Ascending aorta (tissue), 2 donors: Measurements from ENCODE around the gene WDR33. TPM values are rescaled to one million over a fixed set of nuclear protein-coding genes. Genes with fewer than 3 reads are reported as not detected.

Experiments used
- DNase-seq, 2 donors: peaks; one replicate each; pipeline ENCODE4 v3.0.0-alpha.2; 2019; ENCODE audit warnings: low spot score in 2 of 2
- H3K27ac ChIP-seq, 2 donors: fragments of 200-600 bp; sonication (generic); one replicate each; pipeline ENCODE4 v1.5.1; 2016 to 2017; ENCODE audit warnings: mild to moderate bottlenecking in 1 of 2
- H3K27me3 ChIP-seq: fragments of 200-600 bp; sonication (generic); one replicate; pipeline ENCODE4 v1.5.1; 2017
- H3K36me3 ChIP-seq, 2 donors: fragments of 200-600 bp; sonication (generic); one replicate each; pipeline ENCODE4 v1.5.1; 2016
- H3K4me1 ChIP-seq, 2 donors: fragments of 200-600 bp; sonication (generic); one replicate each; pipeline ENCODE4 v1.5.1; 2016 to 2017; ENCODE audit warnings: mild to moderate bottlenecking in 1 of 2
- H3K4me3 ChIP-seq, 2 donors: fragments of 200-600 bp; sonication (generic); one replicate each; pipeline ENCODE4 v1.5.1; 2016 to 2017; ENCODE audit warnings: mild to moderate bottlenecking in 1 of 2
- H3K9me3 ChIP-seq, 2 donors: fragments of 200-600 bp; sonication (generic); one replicate each; pipeline ENCODE4 v1.5.1; 2016
- intact Hi-C: fragments of 100-400 bp; cut with DNase I; formaldehyde crosslinking; loops from one replicate; pipeline ENCODE4 v1.15.1; 2023
- total RNA-seq: library from RNA; depleted of rRNA; stranded (reverse); fragments of >200 nt; gene quantifications from one replicate; pipeline ENCODE4 v1.1.0, GENCODE V29; 2016
- TF ChIP-seq, protein P1 (sequence below), 3 experiments: fragments of 200-600 bp in 2 of 3; fragments of 450-650 bp in 1 of 3; sonication (generic) in 2 of 3; IDR thresholded peaks; one replicate each; pipeline ENCODE4 v1.5.1; 2016 to 2019; ENCODE audit warnings: antibody characterized with exemption in 3 of 3, mild to moderate bottlenecking in 1 of 3, moderate library complexity in 1 of 3

WDR33 gene
- total RNA-seq, 1 donor from 2014 or later: 13.9 TPM

DNA sequence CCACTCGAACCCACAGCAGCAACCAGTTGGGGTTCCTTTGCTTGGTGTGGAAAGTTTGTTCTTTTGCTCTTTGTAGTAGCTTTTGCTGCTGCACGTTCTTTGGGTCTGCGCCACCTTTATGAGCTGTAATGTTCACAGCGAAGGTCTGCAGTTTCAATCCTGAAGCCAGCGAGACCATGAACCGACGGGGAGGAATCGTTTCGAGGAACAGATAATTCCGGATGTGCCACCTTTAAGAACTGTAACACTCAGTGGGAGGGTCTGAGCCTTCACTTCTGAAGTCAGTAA lies 150.7 kb downstream of the WDR33 start:
- no peaks in the 10 kb centered on the region for H3K9me3 ChIP-seq
- H3K36me3 ChIP-seq: peaks cover 18 to 28% of the 10 kb centered on the region in 2 donors
- peak overlapping the region; percentile 73 to 82 for H3K27ac ChIP-seq
- TF ChIP-seq, protein P1, sequence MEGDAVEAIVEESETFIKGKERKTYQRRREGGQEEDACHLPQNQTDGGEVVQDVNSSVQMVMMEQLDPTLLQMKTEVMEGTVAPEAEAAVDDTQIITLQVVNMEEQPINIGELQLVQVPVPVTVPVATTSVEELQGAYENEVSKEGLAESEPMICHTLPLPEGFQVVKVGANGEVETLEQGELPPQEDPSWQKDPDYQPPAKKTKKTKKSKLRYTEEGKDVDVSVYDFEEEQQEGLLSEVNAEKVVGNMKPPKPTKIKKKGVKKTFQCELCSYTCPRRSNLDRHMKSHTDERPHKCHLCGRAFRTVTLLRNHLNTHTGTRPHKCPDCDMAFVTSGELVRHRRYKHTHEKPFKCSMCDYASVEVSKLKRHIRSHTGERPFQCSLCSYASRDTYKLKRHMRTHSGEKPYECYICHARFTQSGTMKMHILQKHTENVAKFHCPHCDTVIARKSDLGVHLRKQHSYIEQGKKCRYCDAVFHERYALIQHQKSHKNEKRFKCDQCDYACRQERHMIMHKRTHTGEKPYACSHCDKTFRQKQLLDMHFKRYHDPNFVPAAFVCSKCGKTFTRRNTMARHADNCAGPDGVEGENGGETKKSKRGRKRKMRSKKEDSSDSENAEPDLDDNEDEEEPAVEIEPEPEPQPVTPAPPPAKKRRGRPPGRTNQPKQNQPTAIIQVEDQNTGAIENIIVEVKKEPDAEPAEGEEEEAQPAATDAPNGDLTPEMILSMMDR (IDR thresholded peaks at IDR 0.05): no peak
- intact Hi-C loops: no loop called here
- no peak overlapping the region for H3K4me3 ChIP-seq
- no peaks in the 10 kb centered on the region for H3K27me3 ChIP-seq
- no peak for DNase-seq
- H3K4me1 ChIP-seq: peaks cover 41 to 60% of the 10 kb centered on the region in 2 donors

DNA sequence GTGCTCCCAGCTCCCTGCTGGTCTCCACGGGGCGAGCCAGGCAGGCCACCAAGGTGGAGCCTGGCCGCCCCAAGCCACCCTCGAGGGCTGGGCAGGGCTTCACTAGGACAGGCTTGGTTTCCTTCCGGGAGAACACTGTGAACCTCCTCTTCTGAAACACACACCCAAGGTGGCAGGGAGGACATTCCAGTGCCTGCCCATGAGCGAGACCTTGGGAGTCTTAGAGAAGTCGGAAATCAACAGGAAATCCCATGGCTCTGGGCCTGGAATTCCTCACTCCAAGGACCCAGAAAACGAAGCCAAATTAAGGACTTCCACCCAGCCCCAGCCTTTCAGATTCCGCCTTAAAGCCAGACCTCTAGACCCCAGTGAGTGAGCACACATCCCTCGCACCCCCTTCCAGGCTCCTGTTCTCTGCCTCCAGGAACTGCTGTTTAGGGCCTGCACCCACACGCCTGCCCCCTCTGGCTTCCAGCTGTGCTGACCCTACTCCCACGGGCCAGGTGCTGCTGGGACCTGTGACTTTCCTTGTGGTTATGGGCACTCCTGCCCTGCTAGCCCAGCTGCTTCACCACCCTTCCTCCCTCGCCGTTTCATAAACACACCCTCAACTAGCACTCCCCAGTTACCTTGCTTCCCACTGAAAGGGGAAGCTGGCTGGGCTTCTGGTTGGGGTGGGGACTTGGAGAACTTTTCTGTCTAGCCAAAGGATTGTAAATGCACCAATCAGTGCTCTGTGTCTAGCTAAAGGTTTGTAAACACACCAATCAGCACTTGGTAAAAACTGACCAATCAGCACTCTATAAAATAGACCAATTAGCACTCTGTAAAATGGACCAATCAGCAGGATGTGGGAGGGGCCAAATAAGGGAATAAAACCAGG lies 151.3 kb downstream of the WDR33 start:
- DNase-seq: no peak
- Histone ChIP-seq H3K4me1 (peaks cover 41 to 55% of the 10 kb centered on the region in 2 donors), H3K27me3 (no peaks in the 10 kb centered on the region), H3K4me3 (no peak overlapping the region), H3K9me3 (no peaks in the 10 kb centered on the region), H3K27ac (peak overlapping the region; percentile 73 to 82), H3K36me3 (peaks cover 23 to 34% of the 10 kb centered on the region in 2 donors)
- intact Hi-C loops: no loop called here
- TF ChIP-seq, protein P1 (IDR thresholded peaks at IDR 0.05): no peak

DNA sequence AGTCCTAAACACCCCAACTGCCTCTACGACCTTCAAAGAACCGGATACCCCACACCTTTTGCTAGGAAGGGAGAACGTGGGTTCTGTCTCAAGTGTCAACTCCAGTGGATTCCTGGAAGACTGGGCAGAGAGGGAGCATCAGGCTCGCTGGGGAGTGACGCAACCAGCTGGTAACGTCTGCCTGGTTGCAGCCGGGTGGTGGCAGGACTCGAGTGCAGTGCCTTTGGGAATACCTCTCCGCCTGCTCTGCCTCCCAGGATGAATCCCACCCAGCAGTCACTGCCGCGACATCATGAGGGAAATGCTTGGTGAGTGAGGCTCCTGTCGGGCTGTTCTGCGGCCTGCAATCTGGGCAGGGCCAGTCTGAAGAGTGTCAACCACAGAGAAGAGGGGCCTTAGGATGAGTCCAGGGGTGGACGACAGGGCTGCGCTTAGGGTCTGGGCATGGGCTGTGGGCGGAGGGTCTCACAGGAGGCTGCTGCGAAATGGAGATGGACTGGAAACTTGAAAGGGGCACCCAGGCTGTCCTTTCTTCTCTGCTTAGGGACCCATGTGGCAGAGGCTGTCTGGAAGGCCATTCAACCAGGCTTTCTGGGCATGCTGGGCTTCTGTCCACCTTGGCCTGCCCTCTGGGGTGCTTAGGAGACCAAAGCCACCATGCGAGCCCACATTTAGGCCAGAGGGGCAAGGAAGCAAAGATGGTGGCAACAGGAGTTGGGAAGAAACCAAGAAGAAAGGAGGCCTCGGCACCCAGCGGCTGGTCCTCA lies 152.1 kb downstream of the WDR33 start:
- Histone ChIP-seq H3K4me1 (peaks cover 38 to 50% of the 10 kb centered on the region in 2 donors), H3K27ac (peak overlapping the region; percentile 73 to 82), H3K9me3 (no peaks in the 10 kb centered on the region), H3K36me3 (peaks cover 31 to 42% of the 10 kb centered on the region in 2 donors), H3K27me3 (no peaks in the 10 kb centered on the region), H3K4me3 (no peak overlapping the region)
- TF ChIP-seq, protein P1 (IDR thresholded peaks at IDR 0.05): no peak
- intact Hi-C loops: no loop called here
- DNase-seq: no peak

DNA sequence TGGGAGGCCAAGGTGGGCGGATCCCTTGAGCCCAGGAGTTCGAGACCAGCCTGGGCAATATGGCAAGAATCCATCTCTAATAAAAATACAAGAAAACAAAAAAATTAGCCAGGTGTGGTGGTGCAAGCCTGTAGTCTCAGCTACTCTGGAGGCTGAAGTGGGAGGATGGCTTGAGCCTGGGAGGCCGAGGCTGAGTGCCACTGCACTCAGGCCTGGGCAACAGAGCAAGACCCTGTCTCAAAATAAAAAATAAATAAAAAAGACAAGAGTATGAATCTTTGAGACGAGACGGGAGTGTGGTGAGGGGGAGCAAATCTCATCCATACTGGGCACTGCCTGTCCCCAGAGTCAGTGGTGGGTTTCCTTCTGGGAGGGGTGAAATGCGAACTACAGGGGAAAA lies 152.8 kb downstream of the WDR33 start:
- intact Hi-C loops: no loop called here
- DNase-seq: no peak
- Histone ChIP-seq H3K4me1 (peaks cover 33 to 44% of the 10 kb centered on the region in 2 donors), H3K36me3 (peaks cover 38 to 47% of the 10 kb centered on the region in 2 donors), H3K27me3 (no peaks in the 10 kb centered on the region), H3K9me3 (no peaks in the 10 kb centered on the region), H3K27ac (peak overlapping the region; percentile 73 to 82), H3K4me3 (no peak overlapping the region)
- TF ChIP-seq, protein P1 (IDR thresholded peaks at IDR 0.05): no peak

DNA sequence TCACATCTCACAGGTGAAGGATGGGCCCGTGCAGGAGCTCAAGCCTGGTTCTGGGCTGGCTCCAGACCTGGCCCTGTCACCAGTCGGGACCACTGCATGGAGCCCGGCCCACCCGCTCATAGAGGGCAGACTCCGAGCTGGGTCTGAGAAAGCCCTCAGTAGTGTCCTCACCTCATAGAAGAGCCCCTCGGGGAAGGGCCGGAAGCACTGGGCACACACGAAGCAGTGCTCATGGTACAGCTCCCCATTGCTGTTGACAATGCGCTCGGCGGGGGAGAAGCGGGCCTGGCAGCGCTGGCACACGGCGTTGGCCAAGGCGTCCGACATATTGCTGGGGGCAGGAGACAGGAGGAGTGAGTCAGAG lies 153.8 kb downstream of the WDR33 start:
- H3K9me3 ChIP-seq: no peaks in the 10 kb centered on the region
- peaks cover 28 to 43% of the 10 kb centered on the region in 2 donors for H3K4me1 ChIP-seq
- H3K4me3 ChIP-seq: no peak overlapping the region
- TF ChIP-seq, protein P1 (IDR thresholded peaks at IDR 0.05): no peak
- no peak for DNase-seq
- peak overlapping the region; percentile 3 to 82 for H3K27ac ChIP-seq
- peaks cover 44 to 49% of the 10 kb centered on the region in 2 donors for H3K36me3 ChIP-seq
- intact Hi-C loops: no loop called here
- H3K27me3 ChIP-seq: no peaks in the 10 kb centered on the region
